ENCODE data around the gene SLC5A12. TPM values are rescaled to one million over a fixed set of nuclear protein-coding genes. Genes with fewer than 3 reads are reported as not detected.

SLC5A12 gene, protein sequence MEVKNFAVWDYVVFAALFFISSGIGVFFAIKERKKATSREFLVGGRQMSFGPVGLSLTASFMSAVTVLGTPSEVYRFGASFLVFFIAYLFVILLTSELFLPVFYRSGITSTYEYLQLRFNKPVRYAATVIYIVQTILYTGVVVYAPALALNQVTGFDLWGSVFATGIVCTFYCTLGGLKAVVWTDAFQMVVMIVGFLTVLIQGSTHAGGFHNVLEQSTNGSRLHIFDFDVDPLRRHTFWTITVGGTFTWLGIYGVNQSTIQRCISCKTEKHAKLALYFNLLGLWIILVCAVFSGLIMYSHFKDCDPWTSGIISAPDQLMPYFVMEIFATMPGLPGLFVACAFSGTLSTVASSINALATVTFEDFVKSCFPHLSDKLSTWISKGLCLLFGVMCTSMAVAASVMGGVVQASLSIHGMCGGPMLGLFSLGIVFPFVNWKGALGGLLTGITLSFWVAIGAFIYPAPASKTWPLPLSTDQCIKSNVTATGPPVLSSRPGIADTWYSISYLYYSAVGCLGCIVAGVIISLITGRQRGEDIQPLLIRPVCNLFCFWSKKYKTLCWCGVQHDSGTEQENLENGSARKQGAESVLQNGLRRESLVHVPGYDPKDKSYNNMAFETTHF
- 4.5 to 4.7 TPM (median 4.6 TPM) in 3 replicates for total RNA-seq

- Mint-ChIP-seq H3K4me3 (no peak within 1 kb of the TSS), H3K27me3 (ENCODE audit: low read depth) (peaks cover 2% of the 10 kb centered on the region), H3K36me3 (no peaks in the 10 kb centered on the region), H3K9me3 (peaks cover 4% of the 10 kb centered on the region), H3K4me1 (no peaks in the 10 kb centered on the region), H3K27ac (no peak within 1 kb of the TSS)
- DNase-seq (ENCODE audit: low spot score in 2 of 2, unreplicated experiment in 2 of 2), result no peak
- TF ChIP-seq, protein P1, sequence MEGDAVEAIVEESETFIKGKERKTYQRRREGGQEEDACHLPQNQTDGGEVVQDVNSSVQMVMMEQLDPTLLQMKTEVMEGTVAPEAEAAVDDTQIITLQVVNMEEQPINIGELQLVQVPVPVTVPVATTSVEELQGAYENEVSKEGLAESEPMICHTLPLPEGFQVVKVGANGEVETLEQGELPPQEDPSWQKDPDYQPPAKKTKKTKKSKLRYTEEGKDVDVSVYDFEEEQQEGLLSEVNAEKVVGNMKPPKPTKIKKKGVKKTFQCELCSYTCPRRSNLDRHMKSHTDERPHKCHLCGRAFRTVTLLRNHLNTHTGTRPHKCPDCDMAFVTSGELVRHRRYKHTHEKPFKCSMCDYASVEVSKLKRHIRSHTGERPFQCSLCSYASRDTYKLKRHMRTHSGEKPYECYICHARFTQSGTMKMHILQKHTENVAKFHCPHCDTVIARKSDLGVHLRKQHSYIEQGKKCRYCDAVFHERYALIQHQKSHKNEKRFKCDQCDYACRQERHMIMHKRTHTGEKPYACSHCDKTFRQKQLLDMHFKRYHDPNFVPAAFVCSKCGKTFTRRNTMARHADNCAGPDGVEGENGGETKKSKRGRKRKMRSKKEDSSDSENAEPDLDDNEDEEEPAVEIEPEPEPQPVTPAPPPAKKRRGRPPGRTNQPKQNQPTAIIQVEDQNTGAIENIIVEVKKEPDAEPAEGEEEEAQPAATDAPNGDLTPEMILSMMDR (IDR thresholded peaks at IDR 0.05; ENCODE audit: unreplicated experiment), result no peak
Measured at GRCh38 chr11:26721948-26722475, at the start of gene SLC5A12. Gene SLC5A12 (minus strand): TSS chr11:26722060. CDS start chr11:26721714, 346 bp downstream.

DNA sequence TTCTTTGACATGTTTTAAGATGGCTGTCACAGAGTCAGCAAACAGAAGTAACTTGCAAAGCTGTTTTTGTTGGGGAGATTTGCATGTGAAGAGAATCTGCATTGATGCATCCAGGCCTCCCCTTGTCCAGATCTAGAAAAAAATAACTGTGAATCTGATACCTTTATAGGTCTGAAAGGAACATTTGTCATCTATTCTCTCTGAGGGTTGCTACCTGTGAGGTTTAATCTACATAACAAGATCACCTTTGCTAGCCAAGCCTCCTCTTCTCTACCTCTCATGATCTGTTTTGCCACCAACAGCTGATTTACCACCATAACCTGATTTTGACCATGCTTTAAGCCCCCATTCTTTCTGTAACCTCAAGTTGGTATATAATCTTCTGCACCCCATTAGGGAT lies 47.2 kb upstream of the SLC5A12 start:
- Mint-ChIP-seq H3K36me3 (no peaks in the 10 kb centered on the region), H3K4me3 (no peak overlapping the region), H3K4me1 (peaks cover 2% of the 10 kb centered on the region), H3K27me3 (ENCODE audit: low read depth) (peaks cover 2% of the 10 kb centered on the region), H3K27ac (no peak overlapping the region), H3K9me3 (no peaks in the 10 kb centered on the region)
- no peak for DNase-seq (ENCODE audit: low spot score in 2 of 2, unreplicated experiment in 2 of 2)
- TF ChIP-seq, protein P1 (IDR thresholded peaks at IDR 0.05; ENCODE audit: unreplicated experiment), result no peak

DNA sequence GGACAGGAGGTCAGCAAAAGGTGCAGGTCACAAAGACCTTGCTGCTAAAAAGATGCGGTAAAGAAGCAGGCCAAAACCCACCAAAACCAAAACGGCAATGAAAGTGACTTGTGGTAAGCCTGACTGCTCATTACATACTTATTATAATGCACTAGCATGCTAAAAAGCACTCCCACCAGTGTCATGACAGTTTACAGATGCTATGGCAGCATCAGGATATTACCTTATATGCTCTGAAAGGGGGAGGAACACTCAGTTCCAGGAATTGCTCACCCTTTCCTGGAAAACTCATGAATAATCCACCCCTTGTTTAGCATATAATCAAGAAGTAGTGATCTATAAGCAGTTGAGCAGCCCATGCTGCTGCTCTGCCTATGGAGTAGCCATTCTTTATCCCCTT lies 45.2 kb upstream of the SLC5A12 start:
- Mint-ChIP-seq H3K36me3 (no peaks in the 10 kb centered on the region), H3K4me3 (no peak overlapping the region), H3K4me1 (no peaks in the 10 kb centered on the region), H3K27ac (no peak overlapping the region), H3K27me3 (ENCODE audit: low read depth) (peaks cover 2% of the 10 kb centered on the region), H3K9me3 (no peaks in the 10 kb centered on the region)
- TF ChIP-seq, protein P1 (IDR thresholded peaks at IDR 0.05; ENCODE audit: unreplicated experiment), result no peak
- DNase-seq (ENCODE audit: low spot score in 2 of 2, unreplicated experiment in 2 of 2), result no peak

DNA sequence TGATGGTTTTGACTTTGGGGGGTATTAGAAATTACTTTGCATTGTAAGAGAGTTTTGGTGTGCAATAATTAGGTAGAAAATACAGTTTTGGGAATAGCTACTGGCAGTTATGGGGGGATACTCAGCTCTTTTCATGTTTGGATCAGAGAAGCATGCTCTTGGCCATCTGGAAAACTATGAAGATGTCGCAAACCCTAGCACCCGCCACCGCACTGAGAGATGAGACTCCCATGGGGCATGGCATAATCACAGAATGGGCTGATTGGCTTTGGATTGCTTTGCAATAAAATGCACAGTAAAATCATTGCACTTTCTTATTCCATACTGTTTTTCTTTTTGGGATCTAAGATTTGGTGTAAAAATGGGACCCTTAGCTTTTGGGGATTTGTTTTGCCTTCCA lies 43.5 kb upstream of the SLC5A12 start:
- TF ChIP-seq, protein P1 (IDR thresholded peaks at IDR 0.05; ENCODE audit: unreplicated experiment), result no peak
- Mint-ChIP-seq H3K4me1 (peaks cover under 1% of the 10 kb centered on the region), H3K27me3 (ENCODE audit: low read depth) (no peaks in the 10 kb centered on the region), H3K9me3 (no peaks in the 10 kb centered on the region), H3K4me3 (no peak overlapping the region), H3K36me3 (no peaks in the 10 kb centered on the region), H3K27ac (no peak overlapping the region)
- no peak for DNase-seq (ENCODE audit: low spot score in 2 of 2, unreplicated experiment in 2 of 2)

DNA sequence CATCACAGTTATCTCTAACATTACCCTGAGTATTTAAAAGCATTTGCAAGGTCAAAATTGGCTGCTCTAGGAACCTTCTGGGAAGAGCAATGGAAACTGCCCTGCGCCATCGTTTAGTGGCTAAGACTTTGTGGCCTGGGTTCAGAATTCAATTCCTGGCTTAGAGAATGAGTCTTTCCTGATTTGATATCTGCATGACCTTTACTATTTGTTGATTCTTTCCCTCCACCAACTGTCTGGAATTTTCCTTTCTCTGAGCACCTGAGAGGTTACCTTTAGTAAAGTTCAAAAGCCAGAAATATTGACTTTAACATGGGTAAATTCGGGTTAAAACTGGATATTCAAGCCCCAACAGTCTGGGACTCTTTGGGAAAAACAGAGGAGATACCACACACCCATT lies 43.0 kb upstream of the SLC5A12 start:
- TF ChIP-seq, protein P1 (IDR thresholded peaks at IDR 0.05; ENCODE audit: unreplicated experiment), result no peak
- Mint-ChIP-seq H3K9me3 (no peaks in the 10 kb centered on the region), H3K4me1 (peaks cover 6% of the 10 kb centered on the region), H3K27me3 (ENCODE audit: low read depth) (no peaks in the 10 kb centered on the region), H3K4me3 (no peak overlapping the region), H3K36me3 (no peaks in the 10 kb centered on the region), H3K27ac (no peak overlapping the region)
- DNase-seq (ENCODE audit: low spot score in 2 of 2, unreplicated experiment in 2 of 2), result no peak

Data from mesothelial cell of epicardium (in vitro differentiated cells).